Natural killer cell (primary cell): ENCODE measurements around the gene TACC2. TPM values are rescaled to one million over a fixed set of nuclear protein-coding genes. Genes with fewer than 3 reads are reported as not detected.

Experiments used
- ATAC-seq, 3 donors: fragments of 150-1000 bp in 2 of 3; fragments of 200-7000 bp in 1 of 3; cut with Tn5 transposase; 1 replicate in 1 of 3; 2 replicates in 2 of 3; pipeline ENCODE4 v1.10.0; 2021; ENCODE audit warnings: mild to moderate bottlenecking in 2 of 3, moderate library complexity in 2 of 3
- DNase-seq, 2 donors: peaks; one replicate each; pipeline versions ENCODE4 v3.0.0 to v3.0.0-alpha.2; 2013 to 2021; ENCODE audit warnings: mixed read lengths in 1 of 2
- H3K27ac ChIP-seq: one replicate; pipeline ENCODE4 v1.5.1; 2013; ENCODE audit warnings: mild to moderate bottlenecking, low read length
- H3K27me3 ChIP-seq: one replicate; pipeline ENCODE4 v1.6.1; 2013; ENCODE audit warnings: low read length; ENCODE audit not compliant: control insufficient read depth, insufficient read depth
- H3K36me3 ChIP-seq: one replicate; pipeline ENCODE4 v1.6.1; 2013; ENCODE audit warnings: low read length; ENCODE audit not compliant: control insufficient read depth, insufficient read depth
- H3K4me1 ChIP-seq: one replicate; pipeline ENCODE4 v1.6.1; 2013; ENCODE audit warnings: low read length; ENCODE audit not compliant: control insufficient read depth, insufficient read depth
- H3K4me3 ChIP-seq: one replicate; pipeline ENCODE4 v1.5.1; 2013; ENCODE audit warnings: low read length
- H3K9me3 ChIP-seq: one replicate; pipeline ENCODE4 v1.6.1; 2013; ENCODE audit warnings: low read length; ENCODE audit not compliant: control insufficient read depth, insufficient read depth
- H3K27ac Mint-ChIP-seq, 2 donors: one replicate each; pipeline ENCODE4 v1.8.0; 2022; ENCODE audit warnings: mild to moderate bottlenecking in 2 of 2, mixed read lengths in 2 of 2, moderate library complexity in 1 of 2
- H3K27me3 Mint-ChIP-seq, 2 donors: one replicate each; pipeline ENCODE4 v1.8.0; 2022; ENCODE audit warnings: low read depth in 2 of 2, mixed read lengths in 2 of 2
- H3K36me3 Mint-ChIP-seq: one replicate; pipeline ENCODE4 v1.8.0; 2022; ENCODE audit warnings: mixed read lengths
- H3K4me1 Mint-ChIP-seq, 2 donors: one replicate each; pipeline ENCODE4 v1.8.0; 2022; ENCODE audit warnings: mixed read lengths in 2 of 2
- H3K4me3 Mint-ChIP-seq: one replicate; pipeline ENCODE4 v1.8.0; 2022; ENCODE audit warnings: mild to moderate bottlenecking, moderate library complexity, mixed read lengths
- H3K9me3 Mint-ChIP-seq, 2 donors: one replicate each; pipeline ENCODE4 v1.8.0; 2022; ENCODE audit warnings: mixed read lengths in 2 of 2
- WGBS: methylation state at CpG from one replicate; pipeline ENCODE4 v1.1.7; 2013; ENCODE audit warnings: missing lambda C conversion rate; ENCODE audit not compliant: insufficient coverage; 5-methylcytosine and 5-hydroxymethylcytosine counted together
- intact Hi-C: fragments of 100-400 bp; cut with micrococcal nuclease; formaldehyde crosslinking; loops from one replicate; pipeline ENCODE4 v1.14.2; 2022
- total RNA-seq, 4 donors: library from RNA; stranded (reverse); fragments of 120-200 nt in 1 of 4; gene quantifications; one replicate each; pipeline versions ENCODE4 v1.2.3 to v1.2.4, GENCODE V29; 2013 to 2022
- TF ChIP-seq, protein P1 (sequence below): fragments of 200-600 bp; IDR thresholded peaks from one replicate; pipeline ENCODE4 v1.8.0; 2022; ENCODE audit warnings: antibody characterized with exemption

The TACC2 gene, protein sequence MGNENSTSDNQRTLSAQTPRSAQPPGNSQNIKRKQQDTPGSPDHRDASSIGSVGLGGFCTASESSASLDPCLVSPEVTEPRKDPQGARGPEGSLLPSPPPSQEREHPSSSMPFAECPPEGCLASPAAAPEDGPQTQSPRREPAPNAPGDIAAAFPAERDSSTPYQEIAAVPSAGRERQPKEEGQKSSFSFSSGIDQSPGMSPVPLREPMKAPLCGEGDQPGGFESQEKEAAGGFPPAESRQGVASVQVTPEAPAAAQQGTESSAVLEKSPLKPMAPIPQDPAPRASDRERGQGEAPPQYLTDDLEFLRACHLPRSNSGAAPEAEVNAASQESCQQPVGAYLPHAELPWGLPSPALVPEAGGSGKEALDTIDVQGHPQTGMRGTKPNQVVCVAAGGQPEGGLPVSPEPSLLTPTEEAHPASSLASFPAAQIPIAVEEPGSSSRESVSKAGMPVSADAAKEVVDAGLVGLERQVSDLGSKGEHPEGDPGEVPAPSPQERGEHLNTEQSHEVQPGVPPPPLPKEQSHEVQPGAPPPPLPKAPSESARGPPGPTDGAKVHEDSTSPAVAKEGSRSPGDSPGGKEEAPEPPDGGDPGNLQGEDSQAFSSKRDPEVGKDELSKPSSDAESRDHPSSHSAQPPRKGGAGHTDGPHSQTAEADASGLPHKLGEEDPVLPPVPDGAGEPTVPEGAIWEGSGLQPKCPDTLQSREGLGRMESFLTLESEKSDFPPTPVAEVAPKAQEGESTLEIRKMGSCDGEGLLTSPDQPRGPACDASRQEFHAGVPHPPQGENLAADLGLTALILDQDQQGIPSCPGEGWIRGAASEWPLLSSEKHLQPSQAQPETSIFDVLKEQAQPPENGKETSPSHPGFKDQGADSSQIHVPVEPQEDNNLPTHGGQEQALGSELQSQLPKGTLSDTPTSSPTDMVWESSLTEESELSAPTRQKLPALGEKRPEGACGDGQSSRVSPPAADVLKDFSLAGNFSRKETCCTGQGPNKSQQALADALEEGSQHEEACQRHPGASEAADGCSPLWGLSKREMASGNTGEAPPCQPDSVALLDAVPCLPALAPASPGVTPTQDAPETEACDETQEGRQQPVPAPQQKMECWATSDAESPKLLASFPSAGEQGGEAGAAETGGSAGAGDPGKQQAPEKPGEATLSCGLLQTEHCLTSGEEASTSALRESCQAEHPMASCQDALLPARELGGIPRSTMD (N-terminal part only)
- total RNA-seq, result not detected
- total RNA-seq (2013), result not detected

DNA sequence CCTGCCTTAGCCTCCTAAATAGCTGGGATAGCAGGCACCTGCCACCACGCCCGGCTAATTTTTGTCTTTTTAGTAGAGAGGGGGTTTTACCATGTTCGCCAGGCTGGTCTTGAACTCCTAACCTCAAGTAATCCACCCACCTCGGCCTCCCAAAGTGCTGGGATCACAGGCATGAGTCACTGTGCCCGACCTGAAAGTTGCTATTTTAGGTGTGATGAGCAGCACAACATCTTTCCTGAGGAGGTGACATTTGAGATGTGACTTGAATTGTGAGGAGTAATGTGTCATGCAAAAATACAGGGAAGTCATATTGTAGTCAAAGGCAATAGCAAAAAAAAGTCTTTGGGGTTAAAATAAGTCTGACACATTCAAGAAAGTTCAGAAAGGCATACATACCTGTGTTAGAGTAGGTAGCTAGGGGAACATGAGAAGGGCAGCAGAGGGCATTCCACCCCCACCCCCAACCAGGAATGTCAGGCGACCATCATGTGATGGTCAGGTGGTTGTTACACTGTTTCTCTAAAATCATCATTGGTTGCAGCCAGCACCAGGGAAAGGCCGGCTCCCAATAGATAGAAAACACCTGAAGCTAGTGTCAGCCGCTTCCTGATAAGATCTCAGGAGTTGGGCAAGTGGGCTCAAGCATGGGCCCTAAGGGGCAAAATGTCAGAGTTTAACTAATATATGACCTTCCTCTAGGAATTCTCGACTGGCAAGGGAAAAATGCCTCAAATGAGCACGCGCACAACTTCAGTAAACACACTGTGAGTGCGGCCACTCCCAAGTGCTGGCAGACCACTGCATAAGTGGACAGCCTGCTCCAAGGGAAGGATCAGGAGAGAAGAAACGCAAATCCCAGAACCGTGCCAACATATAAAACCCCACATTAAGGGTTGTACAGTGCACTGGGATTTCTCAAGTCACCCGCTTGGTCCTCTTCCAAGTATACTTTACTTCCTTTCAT is at the start of gene TACC2:
TACC2 (plus strand) TSS at position 803 of the 964 bp plus-strand sequence. CDS start 32,819 bp downstream, outside the sequence.
- no peak within 1 kb of the TSS for H3K27ac Mint-ChIP-seq
- no peak within 1 kb of the TSS for H3K4me3 ChIP-seq
- H3K9me3 Mint-ChIP-seq, result peaks cover 3 to 8% of the 10 kb centered on the region in 2 donors
- H3K9me3 ChIP-seq, result peaks cover 11% of the 10 kb centered on the region
- peaks cover 13 to 16% of the 10 kb centered on the region in 2 donors for H3K27me3 Mint-ChIP-seq
- H3K27ac ChIP-seq, result no peak within 1 kb of the TSS
- H3K4me3 Mint-ChIP-seq, result no peak within 1 kb of the TSS
- ATAC-seq (no peak), DNase-seq (no peak)
- intact Hi-C loops, result no loop called here
- TF ChIP-seq, protein P1, sequence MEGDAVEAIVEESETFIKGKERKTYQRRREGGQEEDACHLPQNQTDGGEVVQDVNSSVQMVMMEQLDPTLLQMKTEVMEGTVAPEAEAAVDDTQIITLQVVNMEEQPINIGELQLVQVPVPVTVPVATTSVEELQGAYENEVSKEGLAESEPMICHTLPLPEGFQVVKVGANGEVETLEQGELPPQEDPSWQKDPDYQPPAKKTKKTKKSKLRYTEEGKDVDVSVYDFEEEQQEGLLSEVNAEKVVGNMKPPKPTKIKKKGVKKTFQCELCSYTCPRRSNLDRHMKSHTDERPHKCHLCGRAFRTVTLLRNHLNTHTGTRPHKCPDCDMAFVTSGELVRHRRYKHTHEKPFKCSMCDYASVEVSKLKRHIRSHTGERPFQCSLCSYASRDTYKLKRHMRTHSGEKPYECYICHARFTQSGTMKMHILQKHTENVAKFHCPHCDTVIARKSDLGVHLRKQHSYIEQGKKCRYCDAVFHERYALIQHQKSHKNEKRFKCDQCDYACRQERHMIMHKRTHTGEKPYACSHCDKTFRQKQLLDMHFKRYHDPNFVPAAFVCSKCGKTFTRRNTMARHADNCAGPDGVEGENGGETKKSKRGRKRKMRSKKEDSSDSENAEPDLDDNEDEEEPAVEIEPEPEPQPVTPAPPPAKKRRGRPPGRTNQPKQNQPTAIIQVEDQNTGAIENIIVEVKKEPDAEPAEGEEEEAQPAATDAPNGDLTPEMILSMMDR, result no peak
- no peaks in the 10 kb centered on the region for H3K4me1 ChIP-seq
- H3K36me3 ChIP-seq, result no peaks in the 10 kb centered on the region
- no peaks in the 10 kb centered on the region for H3K4me1 Mint-ChIP-seq
- peaks cover 15% of the 10 kb centered on the region for H3K36me3 Mint-ChIP-seq
- 85% methylated on average over 13 of the region's 15 CpGs for WGBS
- H3K27me3 ChIP-seq, result no peaks in the 10 kb centered on the region

- H3K36me3 Mint-ChIP-seq, result no peaks in the 10 kb centered on the region
These were observed 47.4 kb upstream of the TACC2 start for GRCh38 chr10:121941532-121941931.

More at GRCh38 chr10:121941532-121941931, 47.4 kb upstream of the TACC2 start:
- 88% methylated on average over 3 of the region's 3 CpGs for WGBS
- H3K4me1 ChIP-seq, result no peaks in the 10 kb centered on the region
- Mint-ChIP-seq H3K9me3 (no peaks in the 10 kb centered on the region), H3K27me3 (peaks cover 2 to 24% of the 10 kb centered on the region in 2 donors), H3K4me3 (no peak overlapping the region), H3K4me1 (no peaks in the 10 kb centered on the region), H3K27ac (no peak overlapping the region)
- no peak overlapping the region for H3K27ac ChIP-seq
- TF ChIP-seq, protein P1, result no peak
- H3K36me3 ChIP-seq, result no peaks in the 10 kb centered on the region
- no peak for ATAC-seq
- no peak for DNase-seq
- no peak overlapping the region for H3K4me3 ChIP-seq
- intact Hi-C loops, result no loop called here
- H3K27me3 ChIP-seq, result no peaks in the 10 kb centered on the region
- no peaks in the 10 kb centered on the region for H3K9me3 ChIP-seq
